CD4-positive, alpha-beta T cell treated with Interleukin-21 for 1 hour (primary cell): ENCODE data around the gene MAP4.
"Not testable (repeated sequence)": the region's sequence is repeated elsewhere in the genome, so short reads cannot be mapped to it uniquely, and the experiment has no call there.

ENCODE experiments used
- DNase-seq: peaks from one replicate; pipeline ENCODE4 v3.0.0-alpha.2; 2020

Gene MAP4

GRCh38 chr3:47895241-47895640 is 121.0 kb downstream of the MAP4 start:
- DNase-seq, result no peak

DNA sequence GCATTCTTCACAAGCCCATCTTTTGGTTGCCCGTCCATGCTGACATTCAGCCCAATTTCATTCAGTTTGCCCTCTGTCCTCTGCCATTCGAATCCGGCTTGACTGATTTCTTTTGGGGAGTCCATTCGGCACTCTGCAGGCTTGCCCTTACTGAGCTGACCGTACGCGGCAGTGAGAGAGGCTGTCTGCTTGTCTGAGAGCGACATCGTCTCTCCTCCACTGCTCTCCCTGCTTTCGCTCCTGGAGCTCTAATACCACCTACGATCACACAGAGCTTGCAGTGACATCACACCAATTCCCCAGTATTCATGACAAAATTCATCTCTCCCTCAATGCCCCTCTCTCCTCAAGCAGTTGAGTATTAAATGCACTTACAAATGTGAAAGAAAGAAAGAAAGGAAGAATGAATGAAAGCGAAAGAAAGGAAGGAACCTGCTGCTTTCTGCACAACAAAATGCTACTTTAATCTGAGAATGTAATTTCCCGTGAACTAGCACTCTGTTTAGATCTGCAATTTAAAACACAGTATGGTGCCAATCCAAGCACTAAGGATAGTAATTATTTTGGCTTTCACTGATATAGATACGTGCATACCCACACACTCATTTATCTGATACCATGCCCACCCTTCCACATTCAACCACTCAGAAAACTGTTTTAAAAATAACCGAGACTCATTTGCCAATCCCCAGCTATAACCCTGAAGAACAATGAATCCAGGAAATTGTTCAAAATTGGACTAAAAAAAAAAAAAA is 123.8 kb downstream of the MAP4 start:
- DNase-seq, result no peak

- DNase-seq, result no peak
Measured at GRCh38 chr3:47891613-47892005, 124.6 kb downstream of the MAP4 start.

- DNase-seq, result no peak
Measured at GRCh38 chr3:47890828-47891612, 125.2 kb downstream of the MAP4 start.

DNA sequence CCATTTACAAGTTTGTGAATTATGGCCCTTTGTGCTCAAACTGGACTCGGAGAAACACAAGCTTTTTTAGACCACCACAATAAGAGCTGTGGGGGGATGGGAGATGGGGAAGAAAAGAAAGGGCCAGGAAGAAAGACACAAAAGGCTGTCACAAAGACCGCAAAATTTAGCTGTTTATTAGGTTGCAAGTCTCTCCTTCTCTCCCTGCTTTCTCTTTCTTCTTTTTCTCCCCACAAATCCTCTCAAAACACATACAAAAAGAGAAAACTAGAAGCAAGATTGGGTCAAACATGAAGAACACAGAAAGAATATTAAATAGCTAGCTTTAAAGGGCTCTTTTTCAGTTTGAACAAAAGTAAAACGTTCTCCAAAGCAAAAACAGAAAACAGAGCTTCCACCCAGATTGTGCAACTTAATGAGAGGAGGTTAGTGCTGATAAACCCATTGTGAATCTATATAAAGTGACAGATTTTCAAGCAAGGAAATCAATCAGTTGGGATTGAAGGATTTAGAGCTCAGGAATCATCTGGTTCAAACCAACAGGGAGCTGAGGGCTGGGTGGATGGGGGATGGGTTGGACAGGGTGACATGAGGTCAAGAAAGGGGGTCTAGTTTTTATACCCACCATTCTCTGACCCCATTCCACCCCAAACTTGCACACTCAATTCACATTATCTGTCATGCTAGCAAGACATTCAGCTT is 125.9 kb downstream of the MAP4 start:
- no peak for DNase-seq

DNA sequence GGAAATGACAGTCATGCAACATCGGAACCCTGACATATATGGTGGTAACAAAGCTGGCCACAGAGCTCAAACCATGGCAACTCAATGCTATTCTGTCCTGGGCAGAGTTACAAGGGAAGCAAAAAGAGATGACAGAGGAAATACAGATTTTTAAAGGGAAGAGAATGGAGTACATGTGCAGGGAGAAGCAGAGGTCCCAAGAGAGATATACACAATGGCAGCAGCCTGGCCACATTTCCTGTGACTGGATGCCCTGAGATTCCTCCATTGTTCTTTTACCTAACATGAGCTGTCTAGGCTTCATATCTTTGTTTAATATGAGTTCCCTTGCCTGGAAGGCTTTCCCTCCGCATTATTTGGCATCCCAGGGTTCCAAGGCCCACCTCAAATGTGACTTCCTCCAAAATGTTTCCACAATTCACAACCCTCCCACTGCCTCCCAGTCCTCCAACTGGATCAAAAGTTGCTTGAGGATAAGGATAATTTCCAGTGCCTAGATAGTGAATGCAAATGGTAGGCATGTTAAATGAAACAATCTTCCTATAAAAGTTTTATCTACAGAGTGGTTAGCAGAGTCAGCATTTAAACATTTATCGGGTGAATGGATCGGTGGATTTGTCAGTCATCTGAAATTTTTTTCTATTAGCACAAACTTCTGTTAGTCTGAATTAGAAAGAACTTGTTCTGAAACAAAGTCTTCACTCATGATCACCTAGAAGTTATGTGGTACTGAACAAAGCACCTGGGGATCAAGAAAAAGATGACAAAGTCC is 127.0 kb downstream of the MAP4 start:
- DNase-seq, result no peak

DNA sequence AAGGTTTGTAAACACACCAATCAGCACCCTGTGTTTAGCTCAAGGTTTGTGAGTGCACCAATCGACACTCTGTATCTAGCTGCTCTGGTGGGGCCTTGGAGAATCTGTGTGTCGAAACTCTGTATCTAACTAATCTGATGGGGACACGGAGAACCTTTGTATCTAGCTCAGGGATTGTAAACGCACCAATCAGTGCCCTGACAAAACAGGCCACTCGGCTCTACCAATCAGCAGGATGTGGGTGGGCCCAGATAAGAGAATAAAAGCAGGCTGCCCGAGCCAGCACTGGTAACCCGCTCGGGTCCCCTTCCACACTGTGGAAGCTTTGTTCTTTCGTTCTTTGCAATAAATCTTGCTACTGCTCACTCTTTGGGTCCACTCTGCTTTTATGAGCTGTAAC is 128.2 kb downstream of the MAP4 start:
- DNase-seq, result not testable (repeated sequence)

GRCh38 chr3:47885168-47885567 is 131.0 kb downstream of the MAP4 start:
- no peak for DNase-seq

GRCh38 chr3:47884603-47885002 is 131.6 kb downstream of the MAP4 start:
- no peak for DNase-seq

DNA sequence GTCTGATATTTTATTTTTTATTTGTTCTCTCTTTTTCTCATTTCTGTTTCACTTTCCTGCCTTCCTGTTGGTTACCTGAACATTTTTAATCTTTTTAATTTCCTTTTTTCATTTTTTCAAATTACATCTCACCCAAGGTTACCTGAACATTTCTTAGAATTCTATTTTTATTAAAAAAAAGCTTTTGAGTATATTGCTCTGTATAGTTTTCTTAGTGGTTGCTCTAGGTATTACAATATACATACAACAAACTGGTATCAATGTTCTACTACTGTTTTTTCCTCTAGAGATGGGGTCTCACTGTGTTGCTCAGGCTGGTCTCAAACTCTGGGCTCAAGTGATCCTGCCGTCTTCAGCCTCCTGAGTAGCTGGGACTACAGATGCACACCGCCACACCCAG is 133.9 kb downstream of the MAP4 start:
- no peak for DNase-seq

GRCh38 chr3:47877719-47878118 is 138.5 kb downstream of the MAP4 start:
- no peak for DNase-seq

- no peak for DNase-seq
Measured at GRCh38 chr3:47877290-47877689, 138.9 kb downstream of the MAP4 start.

- no peak for DNase-seq
Measured at GRCh38 chr3:47874913-47875312, 141.3 kb downstream of the MAP4 start.

- DNase-seq, result no peak
Measured at GRCh38 chr3:47874438-47874837, 141.8 kb downstream of the MAP4 start.

DNA sequence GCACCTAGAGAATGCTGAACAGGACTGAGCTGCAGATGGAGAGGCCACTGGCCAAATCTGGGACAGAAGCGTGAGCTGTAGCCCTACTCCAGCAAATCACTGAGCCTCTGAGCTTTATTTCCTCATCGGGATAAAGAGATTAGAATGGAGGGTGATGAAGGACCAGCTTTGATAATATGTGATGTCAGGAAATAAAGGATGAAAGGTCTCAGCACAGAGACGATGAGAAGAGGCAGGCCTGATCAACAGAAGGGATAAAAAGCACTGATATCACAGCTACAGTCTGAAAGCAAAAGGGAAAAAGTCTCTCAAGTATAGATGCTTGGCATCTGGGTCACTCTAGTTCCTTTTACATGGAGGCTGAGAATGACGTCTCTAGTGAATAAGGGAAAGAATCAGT is 143.3 kb downstream of the MAP4 start:
- DNase-seq, result no peak

DNA sequence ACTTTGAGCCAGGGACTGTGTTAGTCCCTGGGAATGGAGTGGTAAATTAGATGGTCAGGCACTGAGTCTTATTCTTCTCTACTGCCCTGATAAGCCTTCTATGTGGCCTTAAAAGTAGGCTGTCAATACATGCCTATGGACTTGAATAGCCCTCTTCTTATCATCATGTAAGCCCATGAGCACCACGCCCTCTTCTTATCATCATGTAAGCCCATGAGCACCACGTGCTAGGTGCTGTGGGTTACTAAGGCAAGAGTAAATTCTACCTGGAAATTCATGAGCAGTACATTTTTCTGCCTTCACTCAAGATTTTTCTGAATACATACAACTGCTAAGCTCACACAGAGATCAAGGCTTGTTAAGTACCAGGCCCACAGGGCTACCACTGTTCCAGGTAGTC is 144.8 kb downstream of the MAP4 start:
- DNase-seq, result no peak

DNA sequence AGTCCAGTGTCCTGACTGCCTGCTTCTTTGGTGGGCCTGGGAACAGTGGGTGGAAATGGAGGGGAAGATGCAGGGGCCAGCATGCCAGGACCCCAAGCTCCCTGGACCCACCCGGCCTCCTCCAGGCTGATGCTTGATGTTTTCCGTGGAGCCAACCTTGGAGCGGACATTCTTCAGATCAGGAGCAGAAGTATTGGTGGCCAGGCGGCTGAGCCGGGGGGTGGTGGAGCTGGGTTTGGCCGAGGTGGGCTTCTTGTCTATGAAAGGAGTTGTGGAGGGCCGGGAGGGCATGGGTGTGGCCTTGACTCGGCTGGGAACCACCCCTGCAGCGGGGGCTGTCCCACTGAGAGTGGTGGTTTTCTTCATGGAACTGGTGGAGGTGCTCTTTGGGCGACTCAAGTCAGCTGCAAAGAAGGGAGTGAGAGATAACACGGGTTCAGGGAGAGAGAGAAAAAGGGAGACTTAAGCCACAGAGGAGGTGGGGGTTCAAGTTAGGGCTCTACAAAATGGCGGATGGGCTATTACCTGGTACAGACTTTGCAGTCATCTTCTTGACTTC is 145.4 kb downstream of the MAP4 start:
- no peak for DNase-seq

- no peak for DNase-seq
Measured at GRCh38 chr3:47870156-47870555, 146.1 kb downstream of the MAP4 start.

GRCh38 chr3:47868306-47868705 is 147.9 kb downstream of the MAP4 start:
- no peak for DNase-seq

DNA sequence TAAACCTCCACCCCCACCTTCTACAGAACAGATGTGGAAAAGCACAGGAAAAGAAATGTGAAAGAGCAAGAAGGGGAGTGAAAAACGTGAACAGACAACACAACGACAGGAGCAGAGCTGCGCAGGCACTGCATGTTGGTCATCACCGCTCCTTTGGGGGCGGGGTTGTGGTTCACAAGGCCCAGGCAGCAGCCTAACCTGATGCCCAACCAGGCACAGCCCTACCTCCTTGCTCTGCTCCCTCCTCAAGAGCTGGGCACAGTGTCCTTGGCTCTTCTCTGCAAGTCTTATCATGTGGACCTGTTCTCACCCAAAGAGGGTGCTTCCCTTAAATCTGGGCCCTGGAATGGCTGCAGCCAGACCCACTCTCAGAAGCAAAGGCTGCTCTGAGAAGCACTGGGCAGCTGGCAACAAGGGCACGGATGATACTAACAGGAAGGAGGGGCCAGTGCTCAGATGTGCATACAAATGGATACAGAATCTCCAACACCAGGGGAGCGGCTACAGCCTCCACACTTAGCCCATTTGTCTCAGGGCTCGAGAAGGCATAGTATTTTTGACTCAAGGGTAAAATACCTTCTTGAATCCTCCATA is 148.7 kb downstream of the MAP4 start:
- DNase-seq, result no peak

DNA sequence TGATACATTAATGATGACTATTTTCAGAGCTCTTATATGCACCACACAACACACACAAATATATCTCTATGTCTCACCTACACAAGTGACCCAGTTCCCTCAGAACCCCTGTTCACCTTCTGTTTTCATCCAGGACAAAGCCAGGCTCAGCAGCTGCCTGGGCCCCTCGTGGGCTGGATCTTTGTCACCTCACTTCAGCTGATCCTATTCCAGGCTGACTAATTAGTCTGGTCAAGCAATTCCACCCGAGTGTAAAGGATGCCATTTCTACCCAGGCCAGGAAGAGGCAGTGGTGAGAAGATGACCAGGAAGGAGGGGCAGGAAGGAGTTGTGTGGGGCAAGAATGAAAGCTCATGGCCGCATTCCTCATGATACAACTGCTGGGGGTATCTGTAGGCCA is 151.0 kb downstream of the MAP4 start:
- DNase-seq, result no peak

GRCh38 chr3:47863391-47864128 is 152.7 kb downstream of the MAP4 start:
- no peak for DNase-seq
